Epithelial cell of proximal tubule (primary cell): ENCODE measurements around the gene WDFY4. TPM values are rescaled to one million over a fixed set of nuclear protein-coding genes. Genes with fewer than 3 reads are reported as not detected.

ENCODE experiments used
- DNase-seq: peaks from one replicate; pipeline ENCODE4 v3.0.0-alpha.2; 2011; ENCODE audit warnings: low read depth
- H3K4me3 ChIP-seq: 2 replicates; pipeline ENCODE4 v1.5.1; 2011; ENCODE audit warnings: low read depth, mild to moderate bottlenecking, low read length
- CTCF ChIP-seq: conservative IDR thresholded peaks from 2 replicates; pipeline ENCODE4 v1.5.1; 2012; ENCODE audit warnings: low read depth, mild to moderate bottlenecking, low read length
- total RNA-seq: library from RNA; depleted of rRNA; stranded (reverse); fragments of >200 nt; gene quantifications from 2 replicates; pipeline ENCODE4 v1.2.3, GENCODE V29; 2015

The WDFY4 gene
- total RNA-seq = not detected in 2 replicates

- H3K4me3 ChIP-seq = no peak within 1 kb of the TSS
- no peak for TF ChIP-seq CTCF
- DNase-seq = no peak
Measured at GRCh38 chr10:48684792-48685623, at the start of gene WDFY4. TSS of gene WDFY4 (plus strand) at chr10:48684873. CDS start at chr10:48709733, 24,860 bp downstream.

- no peak overlapping the region for H3K4me3 ChIP-seq
- no peak for DNase-seq
- TF ChIP-seq CTCF = no peak
Measured at GRCh38 chr10:48634984-48635557, 49.6 kb upstream of the WDFY4 start.

GRCh38 chr10:48636231-48636630 is 48.4 kb upstream of the WDFY4 start:
- no peak overlapping the region for H3K4me3 ChIP-seq
- no peak for TF ChIP-seq CTCF
- DNase-seq = no peak

- no peak for DNase-seq
- TF ChIP-seq CTCF = no peak
- no peak overlapping the region for H3K4me3 ChIP-seq
Measured at GRCh38 chr10:48636901-48637300, 47.8 kb upstream of the WDFY4 start.

GRCh38 chr10:48638158-48638557 is 46.5 kb upstream of the WDFY4 start:
- TF ChIP-seq CTCF = no peak
- H3K4me3 ChIP-seq = no peak overlapping the region
- no peak for DNase-seq

- DNase-seq = no peak
- no peak for TF ChIP-seq CTCF
- no peak overlapping the region for H3K4me3 ChIP-seq
Measured at GRCh38 chr10:48638739-48639527, 45.7 kb upstream of the WDFY4 start.
